HFFc6 (cell line): Measurements from ENCODE around the gene GNPTAB. TPM values are rescaled to one million over a fixed set of nuclear protein-coding genes. Genes with fewer than 3 reads are reported as not detected.

Experiments used
- DNase-seq: peaks from one replicate; pipeline ENCODE4 v3.0.0-alpha.2; 2018
- H3K27ac Mint-ChIP-seq: 2 replicates; pipeline ENCODE4 v1.8.0; 2020; ENCODE audit warnings: mild to moderate bottlenecking, mixed read lengths
- H3K27me3 Mint-ChIP-seq: 2 replicates; pipeline ENCODE4 v1.8.0; 2021; ENCODE audit warnings: mild to moderate bottlenecking, moderate library complexity, mixed read lengths; ENCODE audit not compliant: insufficient read depth
- H3K36me3 Mint-ChIP-seq: 2 replicates; pipeline ENCODE4 v1.8.0; 2021; ENCODE audit warnings: low read depth, mixed read lengths
- H3K4me1 Mint-ChIP-seq: 2 replicates; pipeline ENCODE4 v1.8.0; 2020; ENCODE audit warnings: low read depth, mixed read lengths
- H3K4me3 Mint-ChIP-seq: 2 replicates; pipeline ENCODE4 v1.8.0; 2020; ENCODE audit warnings: mild to moderate bottlenecking, moderate library complexity, mixed read lengths
- H3K9me3 Mint-ChIP-seq: 2 replicates; pipeline ENCODE4 v1.8.0; 2020; ENCODE audit warnings: mild to moderate bottlenecking, mixed read lengths
- CTCF ChIP-seq: fragments of 200-600 bp; sonication (generic); IDR thresholded peaks from 2 replicates; pipeline ENCODE4 v1.5.0; 2021; ENCODE audit warnings: antibody characterized with exemption, mild to moderate bottlenecking
- total RNA-seq, 6 experiments: library from RNA; stranded (reverse); fragmentation: NEBNext Ultra II Directional; extraction: Animal tissue kit (Norgen Biotek cat#: 25700); gene quantifications; 2 replicates in 1 of 6; 3 replicates in 5 of 6; pipeline ENCODE4 v1.2.3, GENCODE V29; 2021

The GNPTAB gene
- total RNA-seq, 6 experiments from 2014 or later, result 37.1 to 53.6 (median 44.9) TPM

- no peak for TF ChIP-seq CTCF
- Mint-ChIP-seq H3K4me1 (no peaks in the 10 kb centered on the region), H3K4me3 (no peak overlapping the region), H3K9me3 (no peaks in the 10 kb centered on the region), H3K27me3 (no peaks in the 10 kb centered on the region; the same call in 1 of the 2 replicates), H3K36me3 (peaks cover 8% of the 10 kb centered on the region; the same call in 1 of the 2 replicates), H3K27ac (no peak overlapping the region)
- no peak for DNase-seq
These were observed 81.9 kb downstream of the GNPTAB start for GRCh38 chr12:101748907-101749306.

GRCh38 chr12:101747697-101748096, 83.1 kb downstream of the GNPTAB start:
- no peaks in the 10 kb centered on the region; the same call in none of the 2 replicates for H3K27me3 Mint-ChIP-seq
- no peak overlapping the region for H3K27ac Mint-ChIP-seq
- H3K4me3 Mint-ChIP-seq, result no peak overlapping the region
- H3K4me1 Mint-ChIP-seq, result no peaks in the 10 kb centered on the region
- H3K9me3 Mint-ChIP-seq, result no peaks in the 10 kb centered on the region
- H3K36me3 Mint-ChIP-seq, result peaks cover 7% of the 10 kb centered on the region; the same call in 1 of the 2 replicates
- no peak for TF ChIP-seq CTCF
- DNase-seq, result no peak

GRCh38 chr12:101746661-101747060, 84.1 kb downstream of the GNPTAB start:
- no peaks in the 10 kb centered on the region; the same call in none of the 2 replicates for H3K27me3 Mint-ChIP-seq
- H3K27ac Mint-ChIP-seq, result no peak overlapping the region
- no peak overlapping the region for H3K4me3 Mint-ChIP-seq
- no peaks in the 10 kb centered on the region for H3K9me3 Mint-ChIP-seq
- H3K36me3 Mint-ChIP-seq, result 0 out of 2 replicates have a peak, but pooled peaks cover 4% of the 10 kb centered on the region
- no peak for DNase-seq
- no peaks in the 10 kb centered on the region for H3K4me1 Mint-ChIP-seq
- no peak for TF ChIP-seq CTCF

- DNase-seq, result no peak
- no peak for TF ChIP-seq CTCF
- no peaks in the 10 kb centered on the region for H3K4me1 Mint-ChIP-seq
- 0 out of 2 replicates have a peak, but pooled peaks cover 4% of the 10 kb centered on the region for H3K36me3 Mint-ChIP-seq
- no peaks in the 10 kb centered on the region; the same call in none of the 2 replicates for H3K27me3 Mint-ChIP-seq
- no peak overlapping the region for H3K27ac Mint-ChIP-seq
- H3K9me3 Mint-ChIP-seq, result no peaks in the 10 kb centered on the region
- no peak overlapping the region for H3K4me3 Mint-ChIP-seq
These were observed 84.6 kb downstream of the GNPTAB start for GRCh38 chr12:101746196-101746595.

GRCh38 chr12:101745481-101745880, 85.3 kb downstream of the GNPTAB start:
- Mint-ChIP-seq H3K27ac (no peak overlapping the region), H3K36me3 (0 out of 2 replicates have a peak, but pooled peaks cover 4% of the 10 kb centered on the region), H3K4me3 (no peak overlapping the region), H3K9me3 (no peaks in the 10 kb centered on the region), H3K27me3 (no peaks in the 10 kb centered on the region; the same call in none of the 2 replicates), H3K4me1 (no peaks in the 10 kb centered on the region)
- TF ChIP-seq CTCF, result no peak
- no peak for DNase-seq
